Heart right ventricle (tissue), 16 donors: Measurements from ENCODE around the gene LAT. TPM values are rescaled to one million over a fixed set of nuclear protein-coding genes. Genes with fewer than 3 reads are reported as not detected.
A peak's percentile ranks its signal among the peaks of the same experiment; 100 is the strongest.

ENCODE experiments used
- ATAC-seq, 8 donors: fragments of 200-7000 bp; cut with Tn5 transposase; one replicate each; pipeline ENCODE4 v1.9.1; 2020; ENCODE audit warnings: mild to moderate bottlenecking in 8 of 8, moderate library complexity in 8 of 8, moderate number of reproducible peaks in 1 of 8
- DNase-seq, 2 donors: peaks; one replicate each; pipeline ENCODE4 v3.0.0-alpha.2; 2020
- H3K27ac ChIP-seq, 10 donors: fragments of 200-600 bp; sonication (generic) in 2 of 10; one replicate each; pipeline versions ENCODE4 v1.5.0 to v1.8.0; 2020 to 2022; ENCODE audit warnings: mild to moderate bottlenecking in 3 of 10
- H3K27me3 ChIP-seq, 7 donors: fragments of 200-600 bp; one replicate each; pipeline ENCODE4 v1.8.0; 2021 to 2022; ENCODE audit warnings: mild to moderate bottlenecking in 2 of 7
- H3K36me3 ChIP-seq, 9 donors: fragments of 200-600 bp; sonication (generic) in 1 of 9; one replicate each; pipeline versions ENCODE4 v1.5.0 to v1.8.0; 2020 to 2022; ENCODE audit warnings: mild to moderate bottlenecking in 2 of 9
- H3K4me1 ChIP-seq, 9 donors: fragments of 200-600 bp; sonication (generic) in 1 of 9; one replicate each; pipeline versions ENCODE4 v1.5.0 to v1.8.0; 2020 to 2022; ENCODE audit warnings: mild to moderate bottlenecking in 4 of 9
- H3K4me3 ChIP-seq, 10 donors: fragments of 200-600 bp; sonication (generic) in 2 of 10; one replicate each; pipeline versions ENCODE4 v1.5.0 to v1.8.0; 2020 to 2022; ENCODE audit warnings: mild to moderate bottlenecking in 7 of 10, moderate library complexity in 2 of 10
- H3K9me3 ChIP-seq, 11 donors: fragments of 200-600 bp in 10 of 11; sonication (generic) in 2 of 11; one replicate each; pipeline versions ENCODE4 v1.5.0 to v1.8.0; 2013 to 2022; ENCODE audit warnings: mild to moderate bottlenecking in 2 of 11, control low read depth in 1 of 11, moderate library complexity in 1 of 11
- WGBS, 2 donors: extraction: QIAGEN DNeasy Blood & Tissue Kit; methylation state at CpG; one replicate each; pipeline ENCODE4 v1.1.7; 2013; ENCODE audit warnings: inconsistent platforms in 1 of 2; 5-methylcytosine and 5-hydroxymethylcytosine counted together
- intact Hi-C, 10 donors: fragments of 100-400 bp; cut with DNase I; formaldehyde crosslinking; loops; one replicate each; pipeline versions ENCODE4 v1.11.1 to v1.14.2; 2022
- polyA plus RNA-seq, 2 donors: library from polyadenylated mRNA; stranded (reverse); fragments of 200-250 nt; gene quantifications; one replicate each; pipeline ENCODE4 v1.2.3, GENCODE V29; 2013
- total RNA-seq, 10 donors: library from RNA; stranded (reverse); fragmentation: NEBNext Ultra II Directional in 3 of 10; extraction: Animal tissue kit (Norgen Biotek cat#: 25700) in 3 of 10; gene quantifications; one replicate each; pipeline versions ENCODE4 v1.2.1 to v1.2.4, GENCODE V29; 2021 to 2023
- TF ChIP-seq, protein P1 (sequence below), 9 donors: fragments of 200-600 bp; sonication (generic) in 2 of 9; IDR thresholded peaks; one replicate each; pipeline versions ENCODE4 v1.5.0 to v1.8.0; 2021 to 2022; ENCODE audit warnings: antibody characterized with exemption in 9 of 9, mild to moderate bottlenecking in 5 of 9, moderate library complexity in 1 of 9
- donor health status: Arrhythmogenic right ventricular cardiomyopathy.
- donor health status: ischemic (EF 13 %, LVEDD 7.1; RV severe dilation, severe dysfunction).
- donor health status: healthy with polysubstance abuse.
- donor health status: DM: no; HTN: yes; CAD: no.
- donor health status: DM: no; HTN: no; CAD: no.
- donor health status: ischemic (EF 25% LVEDD 6.9; RV normal size, moderate dysfunction).
- donor health status: ischemic (EF 25% LVEDD 5.7; RV mildly dilated, moderate dysfunction).
- donor health status: healthy.
- donor health status: DM: yes; HTN: yes; CAD: no.
- donor health status: Ischemic cardiomyopathy.
- donor health status: ischemic (EF 35%, LVEDD 5.7; RV mildly dilated, moderate dysfunction).
- donor health status: nonischemic (EF 11% LVEDD 7.7; RV severe dilation, severe dysfunction).
- donor health status: DM: yes; HTN: yes; CAD: no.
- donor health status: PGD.
- donor health status: ischemic (EF 29% LVEDD 5.4; RV normal size, mild dysfunction).
- donor health status: nonischemic (EF 23%, LVEDD 6.1; RV moderate dilation, normal function).

LAT gene
- total and polyA plus RNA-seq, 12 donors = 0.35 to 7.2 (median 1.9) TPM

DNA sequence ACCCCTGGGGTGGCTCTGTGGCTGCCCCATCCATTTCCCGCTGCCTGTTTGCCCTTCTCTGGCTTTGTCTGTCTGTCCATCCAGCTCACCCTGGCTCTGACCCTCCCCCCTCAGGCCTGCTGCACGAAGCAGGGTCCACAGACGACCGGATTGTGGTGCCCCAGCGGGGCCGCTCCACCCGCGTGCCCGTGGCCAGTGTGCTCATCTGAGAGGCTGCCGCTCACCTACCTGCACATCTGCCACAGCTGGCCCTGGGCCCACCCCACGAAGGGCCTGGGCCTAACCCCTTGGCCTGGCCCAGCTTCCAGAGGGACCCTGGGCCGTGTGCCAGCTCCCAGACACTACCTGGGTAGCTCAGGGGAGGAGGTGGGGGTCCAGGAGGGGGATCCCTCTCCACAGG lies 761 bp upstream of the LAT start:
- DNase-seq = no peak

DNA sequence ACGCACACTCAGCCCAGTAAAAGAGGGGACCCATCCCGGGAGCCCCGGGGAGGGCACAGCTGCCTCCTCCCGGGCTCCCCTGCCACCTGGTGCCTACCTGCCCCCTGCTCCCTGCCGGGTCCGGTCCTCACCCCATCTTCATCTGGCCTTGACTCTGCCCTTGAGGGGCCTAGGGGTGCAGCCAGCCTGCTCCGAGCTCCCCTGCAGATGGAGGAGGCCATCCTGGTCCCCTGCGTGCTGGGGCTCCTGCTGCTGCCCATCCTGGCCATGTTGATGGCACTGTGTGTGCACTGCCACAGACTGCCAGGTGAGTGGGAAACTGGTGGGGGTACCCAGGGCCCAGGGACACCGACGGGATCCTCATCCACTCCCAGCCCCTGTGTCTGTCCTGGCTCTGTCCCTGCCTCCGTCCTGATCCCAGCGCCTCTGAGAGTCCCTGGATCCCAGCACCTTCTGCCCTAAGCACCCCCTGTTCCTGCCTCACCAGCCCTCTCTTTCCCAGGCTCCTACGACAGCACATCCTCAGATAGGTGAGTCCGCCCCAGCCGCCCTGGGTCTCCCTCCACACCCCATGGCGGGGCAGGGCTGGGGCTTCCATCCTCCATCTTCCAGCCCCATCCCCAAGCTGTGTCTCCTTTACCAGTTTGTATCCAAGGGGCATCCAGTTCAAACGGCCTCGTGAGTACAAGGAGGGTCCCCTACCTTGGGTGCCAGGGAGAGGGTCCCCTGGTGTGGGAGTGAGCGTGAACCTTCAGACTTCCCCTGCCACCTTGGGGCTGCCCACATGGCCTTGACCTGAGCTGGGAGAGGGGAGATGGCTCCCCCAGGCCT lies 574 bp downstream of the LAT start:
- H3K27ac ChIP-seq = peak overlapping the region in 1 of 10 donors; percentile 88
- intact Hi-C loops = no loop called here
- no peaks in the 10 kb centered on the region for H3K27me3 ChIP-seq
- peaks cover 0 to 91% (median 39%) of the 10 kb centered on the region in 9 donors for H3K36me3 ChIP-seq
- peak in 1 of 8 donors; percentile 4 for ATAC-seq
- TF ChIP-seq, protein P1, sequence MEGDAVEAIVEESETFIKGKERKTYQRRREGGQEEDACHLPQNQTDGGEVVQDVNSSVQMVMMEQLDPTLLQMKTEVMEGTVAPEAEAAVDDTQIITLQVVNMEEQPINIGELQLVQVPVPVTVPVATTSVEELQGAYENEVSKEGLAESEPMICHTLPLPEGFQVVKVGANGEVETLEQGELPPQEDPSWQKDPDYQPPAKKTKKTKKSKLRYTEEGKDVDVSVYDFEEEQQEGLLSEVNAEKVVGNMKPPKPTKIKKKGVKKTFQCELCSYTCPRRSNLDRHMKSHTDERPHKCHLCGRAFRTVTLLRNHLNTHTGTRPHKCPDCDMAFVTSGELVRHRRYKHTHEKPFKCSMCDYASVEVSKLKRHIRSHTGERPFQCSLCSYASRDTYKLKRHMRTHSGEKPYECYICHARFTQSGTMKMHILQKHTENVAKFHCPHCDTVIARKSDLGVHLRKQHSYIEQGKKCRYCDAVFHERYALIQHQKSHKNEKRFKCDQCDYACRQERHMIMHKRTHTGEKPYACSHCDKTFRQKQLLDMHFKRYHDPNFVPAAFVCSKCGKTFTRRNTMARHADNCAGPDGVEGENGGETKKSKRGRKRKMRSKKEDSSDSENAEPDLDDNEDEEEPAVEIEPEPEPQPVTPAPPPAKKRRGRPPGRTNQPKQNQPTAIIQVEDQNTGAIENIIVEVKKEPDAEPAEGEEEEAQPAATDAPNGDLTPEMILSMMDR (IDR thresholded peaks at IDR 0.05) = no peak
- H3K4me1 ChIP-seq = peaks cover 0 to 13% (median 0%) of the 10 kb centered on the region in 9 donors
- peak overlapping the region in 2 of 10 donors; percentile 5 to 51 for H3K4me3 ChIP-seq
- WGBS, 2 donors = 86 to 92% methylated on average over 19 of the region's 19 CpGs
- peaks cover 0 to 16% (median 8%) of the 10 kb centered on the region in 11 donors for H3K9me3 ChIP-seq
- no peak for DNase-seq

More for the DNA sequence above, 761 bp upstream of the LAT start:
- TF ChIP-seq, protein P1 (IDR thresholded peaks at IDR 0.05) = no peak
- Histone ChIP-seq H3K4me1 (peaks cover 0 to 13% (median 0%) of the 10 kb centered on the region in 9 donors), H3K27me3 (no peaks in the 10 kb centered on the region), H3K36me3 (peaks cover 0 to 97% (median 44%) of the 10 kb centered on the region in 9 donors), H3K4me3 (peak overlapping the region in 1 of 10 donors; percentile 51), H3K9me3 (peaks cover 0 to 16% (median 8%) of the 10 kb centered on the region in 11 donors), H3K27ac (peak overlapping the region in 1 of 10 donors; percentile 88)
- intact Hi-C loops = no loop called here
- ATAC-seq = peak in 1 of 8 donors; percentile 19
- WGBS, 2 donors = 83% methylated on average over 12 of the region's 12 CpGs

DNA sequence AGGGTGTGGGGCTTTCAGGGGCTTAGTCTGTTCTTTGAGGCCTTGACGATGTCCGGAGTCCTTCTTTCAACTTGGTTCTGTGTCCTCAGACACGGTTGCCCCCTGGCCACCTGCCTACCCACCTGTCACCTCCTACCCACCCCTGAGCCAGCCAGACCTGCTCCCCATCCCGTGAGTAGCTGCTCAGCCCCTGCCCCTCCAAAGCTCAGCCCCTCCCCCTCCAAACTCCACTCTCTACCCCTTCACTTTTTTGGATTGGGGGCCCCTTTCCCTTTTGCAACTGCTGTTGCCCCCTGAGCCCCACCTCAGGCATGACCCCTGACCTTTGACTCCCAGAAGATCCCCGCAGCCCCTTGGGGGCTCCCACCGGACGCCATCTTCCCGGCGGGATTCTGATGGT lies 1.2 kb downstream of the LAT start:
- Histone ChIP-seq H3K4me1 (peaks cover 0 to 13% (median 0%) of the 10 kb centered on the region in 9 donors), H3K9me3 (peaks cover 0 to 16% (median 8%) of the 10 kb centered on the region in 11 donors), H3K27me3 (no peaks in the 10 kb centered on the region), H3K27ac (peak overlapping the region in 1 of 10 donors; percentile 88), H3K36me3 (peaks cover 0 to 87% (median 32%) of the 10 kb centered on the region in 9 donors), H3K4me3 (peak overlapping the region in 2 of 10 donors; percentile 5 to 51)
- 97 to 98% methylated on average over 9 of the region's 9 CpGs for WGBS, 2 donors
- ATAC-seq (no peak), DNase-seq (no peak)
- intact Hi-C loops = no loop called here
- TF ChIP-seq, protein P1 (IDR thresholded peaks at IDR 0.05) = no peak

DNA sequence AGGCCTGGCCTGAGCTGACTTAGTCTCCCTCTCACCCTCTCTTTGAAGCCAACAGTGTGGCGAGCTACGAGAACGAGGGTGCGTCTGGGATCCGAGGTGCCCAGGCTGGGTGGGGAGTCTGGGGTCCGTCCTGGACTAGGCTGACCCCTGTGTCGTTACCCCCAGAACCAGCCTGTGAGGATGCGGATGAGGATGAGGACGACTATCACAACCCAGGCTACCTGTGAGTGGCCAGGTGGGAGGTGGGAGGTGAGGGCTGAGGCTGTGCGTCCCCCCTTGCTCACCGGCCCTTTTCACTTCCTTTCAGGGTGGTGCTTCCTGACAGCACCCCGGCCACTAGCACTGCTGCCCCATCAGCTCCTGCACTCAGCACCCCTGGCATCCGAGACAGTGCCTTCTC lies 1.6 kb downstream of the LAT start:
- peak overlapping the region in 1 of 10 donors; percentile 51 for H3K4me3 ChIP-seq
- 96 to 99% methylated on average over 13 of the region's 13 CpGs for WGBS, 2 donors
- H3K27me3 ChIP-seq = no peaks in the 10 kb centered on the region
- peaks cover 0 to 83% (median 29%) of the 10 kb centered on the region in 9 donors for H3K36me3 ChIP-seq
- TF ChIP-seq, protein P1 (IDR thresholded peaks at IDR 0.05) = no peak
- peak overlapping the region in 1 of 10 donors; percentile 88 for H3K27ac ChIP-seq
- intact Hi-C loops = no loop called here
- H3K4me1 ChIP-seq = peaks cover 0 to 13% (median 0%) of the 10 kb centered on the region in 9 donors
- no peak for DNase-seq
- H3K9me3 ChIP-seq = peaks cover 0 to 13% (median 8%) of the 10 kb centered on the region in 11 donors
- ATAC-seq = no peak
